T-cell (primary cell): ENCODE results near the gene KAT14. TPM values are rescaled to one million over a fixed set of nuclear protein-coding genes. Genes with fewer than 3 reads are reported as not detected.
"Not testable (repeated sequence)": the region's sequence is repeated elsewhere in the genome, so short reads cannot be mapped to it uniquely, and the experiment has no call there.

ENCODE experiments used
- ATAC-seq, 4 experiments: fragments of 200-7000 bp in 3 of 4; fragments of 150-1000 bp in 1 of 4; cut with Tn5 transposase; replicated peaks in 1 of 4; 1 replicate in 3 of 4; 2 replicates in 1 of 4; pipeline ENCODE4 v1.10.0; 2021; ENCODE audit warnings: moderate library complexity in 3 of 4, mild to moderate bottlenecking in 2 of 4, moderate number of reproducible peaks in 1 of 4
- CTCF ChIA-PET, 2 donors: fragments of 300-600 bp; sonication (Branson Sonifier 250); formaldehyde crosslinking; loops; one replicate each; lab custom pipeline; 2022; ENCODE audit warnings: antibody characterized with exemption in 2 of 2; lab: Charles Lee
- POLR2A ChIA-PET, 2 donors: fragments of 300-600 bp; sonication (Branson Sonifier 250); formaldehyde crosslinking; loops; one replicate each; lab custom pipeline; 2022; ENCODE audit warnings: antibody characterized with exemption in 2 of 2; lab: Charles Lee
- DNase-seq, 35 experiments: peaks; one replicate each; pipeline versions ENCODE4 v3.0.0 to v3.0.0-alpha.2; 2013 to 2023
- H3K27ac ChIP-seq: one replicate; pipeline ENCODE4 v1.5.1; 2013; ENCODE audit warnings: low read length
- H3K27me3 ChIP-seq, 2 experiments: replicated peaks in 1 of 2; 1 replicate in 1 of 2; 2 replicates in 1 of 2; pipeline versions ENCODE4 v1.6.1 to v1.7.0; 2013; ENCODE audit warnings: low read length in 1 of 2, mixed read lengths in 1 of 2; ENCODE audit not compliant: control insufficient read depth in 2 of 2, insufficient read depth in 2 of 2; ENCODE audit errors: extremely low read depth in 1 of 2
- H3K36me3 ChIP-seq, 2 donors: 1 replicate in 1 of 2; 2 replicates in 1 of 2; pipeline versions ENCODE4 v1.6.1 to v1.7.0; 2013; ENCODE audit warnings: low read length in 1 of 2; ENCODE audit not compliant: control insufficient read depth in 2 of 2, insufficient read depth in 1 of 2; ENCODE audit errors: extremely low read depth in 1 of 2
- H3K4me1 ChIP-seq, 2 experiments: 1 replicate in 1 of 2; 2 replicates in 1 of 2; pipeline versions ENCODE4 v1.6.1 to v1.7.0; 2013; ENCODE audit warnings: low read length in 2 of 2, mixed read lengths in 1 of 2; ENCODE audit not compliant: insufficient read depth in 2 of 2, control insufficient read depth in 1 of 2; ENCODE audit errors: extremely low read depth in 1 of 2
- H3K4me3 ChIP-seq, 2 donors: 1 replicate in 1 of 2; 2 replicates in 1 of 2; pipeline versions ENCODE4 v1.5.1 to v1.7.0; 2013; ENCODE audit warnings: mild to moderate bottlenecking in 2 of 2, low read length in 1 of 2, moderate library complexity in 1 of 2; ENCODE audit not compliant: control insufficient read depth in 1 of 2; ENCODE audit errors: extremely low read depth in 1 of 2
- H3K9me3 ChIP-seq: 2 replicates; pipeline ENCODE4 v1.7.0; 2013
- H3K27ac Mint-ChIP-seq, 2 donors: one replicate each; pipeline ENCODE4 v1.8.0; 2020 to 2021; ENCODE audit warnings: mild to moderate bottlenecking in 2 of 2, mixed read lengths in 2 of 2
- H3K27me3 Mint-ChIP-seq, 2 donors: one replicate each; pipeline ENCODE4 v1.8.0; 2021 to 2022; ENCODE audit warnings: mixed read lengths in 2 of 2
- H3K36me3 Mint-ChIP-seq: one replicate; pipeline ENCODE4 v1.8.0; 2021; ENCODE audit warnings: mixed read lengths
- H3K4me1 Mint-ChIP-seq, 3 donors: one replicate each; pipeline ENCODE4 v1.8.0; 2020 to 2022; ENCODE audit warnings: mixed read lengths in 3 of 3, mild to moderate bottlenecking in 1 of 3
- H3K4me3 Mint-ChIP-seq, 3 donors: one replicate each; pipeline ENCODE4 v1.8.0; 2020 to 2022; ENCODE audit warnings: mild to moderate bottlenecking in 3 of 3, mixed read lengths in 3 of 3, moderate library complexity in 3 of 3
- H3K9me3 Mint-ChIP-seq, 3 donors: one replicate each; pipeline ENCODE4 v1.8.0; 2020 to 2022; ENCODE audit warnings: mixed read lengths in 3 of 3
- WGBS: methylation state at CpG from one replicate; pipeline ENCODE4 v1.1.5; 2013; ENCODE audit warnings: missing lambda C conversion rate; ENCODE audit not compliant: insufficient coverage; 5-methylcytosine and 5-hydroxymethylcytosine counted together
- total RNA-seq, 35 experiments: library from RNA in 6 of 35; stranded (reverse) in 6 of 35; fragments of 120-200 nt in 1 of 35; gene quantifications; one replicate each; pipeline versions ENCODE4 v1.2.1 to v1.2.4 and lab custom pipeline; 2013 to 2026

Gene KAT14
- total RNA-seq, 5 donors from 2014 or later (not counting 1 experiment from before 2014, with no cell fraction given) = 11.3 to 22.2 (median 20.5) TPM

- no peaks in the 10 kb centered on the region for H3K9me3 ChIP-seq
- ChIA-PET CTCF (no interaction called here), POLR2A (no interaction called here)
- no peak overlapping the region for H3K4me3 ChIP-seq
- DNase-seq = no peak
- WGBS = no CpG with 5 or more reads among the region's 5 CpGs
- no peaks in the 10 kb centered on the region for H3K4me1 Mint-ChIP-seq
- H3K4me3 Mint-ChIP-seq = no peak overlapping the region
- no peak overlapping the region for H3K27ac ChIP-seq
- no peaks in the 10 kb centered on the region for H3K36me3 ChIP-seq
- ATAC-seq = no peak
- no peak overlapping the region for H3K27ac Mint-ChIP-seq
- H3K27me3 ChIP-seq = peaks cover 0 to 4% of the 10 kb centered on the region in 2 experiments
- H3K4me1 ChIP-seq = no peaks in the 10 kb centered on the region
- H3K27me3 Mint-ChIP-seq = peaks cover 3% of the 10 kb centered on the region in 2 donors
- no peaks in the 10 kb centered on the region for H3K36me3 Mint-ChIP-seq
- no peaks in the 10 kb centered on the region for H3K9me3 Mint-ChIP-seq
Observed at GRCh38 chr20:18215566-18215965, 77.9 kb downstream of the KAT14 start.

GRCh38 chr20:18218280-18218679, 80.6 kb downstream of the KAT14 start:
- Mint-ChIP-seq H3K4me1 (no peaks in the 10 kb centered on the region), H3K36me3 (no peaks in the 10 kb centered on the region), H3K4me3 (no peak overlapping the region), H3K27me3 (peaks cover 7% of the 10 kb centered on the region in 2 donors), H3K27ac (no peak overlapping the region), H3K9me3 (no peaks in the 10 kb centered on the region)
- H3K36me3 ChIP-seq = no peaks in the 10 kb centered on the region
- no peak for ATAC-seq
- CTCF ChIA-PET = no interaction called here
- H3K4me3 ChIP-seq = no peak overlapping the region
- 84% methylated on average over 3 of the region's 6 CpGs for WGBS
- peaks cover 0 to 7% of the 10 kb centered on the region in 2 experiments for H3K27me3 ChIP-seq
- no peaks in the 10 kb centered on the region for H3K4me1 ChIP-seq
- DNase-seq = no peak
- POLR2A ChIA-PET = no interaction called here
- no peak overlapping the region for H3K27ac ChIP-seq
- no peaks in the 10 kb centered on the region for H3K9me3 ChIP-seq

- whole genome bisulfite sequencing = 60% methylated on average over 2 of the region's 5 CpGs
- Histone ChIP-seq H3K4me3 (no peak overlapping the region), H3K27ac (no peak overlapping the region)
Observed at GRCh38 chr20:18223409-18223808, 85.7 kb downstream of the KAT14 start.

GRCh38 chr20:18224968-18225568, 87.4 kb downstream of the KAT14 start:
- POLR2A ChIA-PET = no interaction called here
- CTCF ChIA-PET = no interaction called here
- H3K4me3 Mint-ChIP-seq = no peak overlapping the region
- no peak for ATAC-seq
- no peaks in the 10 kb centered on the region for H3K9me3 Mint-ChIP-seq
- peaks cover 0 to 13% of the 10 kb centered on the region in 2 experiments for H3K27me3 ChIP-seq
- H3K4me3 ChIP-seq = no peak overlapping the region
- no peaks in the 10 kb centered on the region for H3K9me3 ChIP-seq
- WGBS = 58% methylated on average over 8 of the region's 9 CpGs
- H3K36me3 ChIP-seq = no peaks in the 10 kb centered on the region
- H3K4me1 Mint-ChIP-seq = no peaks in the 10 kb centered on the region
- H3K36me3 Mint-ChIP-seq = no peaks in the 10 kb centered on the region
- H3K27ac Mint-ChIP-seq = no peak overlapping the region
- H3K27ac ChIP-seq = no peak overlapping the region
- peaks cover 9 to 12% of the 10 kb centered on the region in 2 donors for H3K27me3 Mint-ChIP-seq
- no peak for DNase-seq
- H3K4me1 ChIP-seq = no peaks in the 10 kb centered on the region

More at GRCh38 chr20:18223409-18223808, 85.7 kb downstream of the KAT14 start:
- ATAC-seq = no peak
- Mint-ChIP-seq H3K9me3 (no peaks in the 10 kb centered on the region), H3K36me3 (no peaks in the 10 kb centered on the region), H3K27me3 (peaks cover 9 to 14% of the 10 kb centered on the region in 2 donors), H3K27ac (no peak overlapping the region), H3K4me1 (no peaks in the 10 kb centered on the region), H3K4me3 (no peak overlapping the region)
- ChIA-PET POLR2A (no interaction called here), CTCF (interaction anchor here in 1 of 2 donors (0.6 kb wide), 1 partner anchor 43 kb away, joined by 3 read pairs; no protein-coding TSS in a partner anchor)
- Histone ChIP-seq H3K4me1 (no peaks in the 10 kb centered on the region), H3K27me3 (peaks cover 0 to 13% of the 10 kb centered on the region in 2 experiments), H3K9me3 (no peaks in the 10 kb centered on the region), H3K36me3 (no peaks in the 10 kb centered on the region)
- DNase-seq = no peak

GRCh38 chr20:18225632-18226031, 88.0 kb downstream of the KAT14 start:
- Mint-ChIP-seq H3K27me3 (peaks cover 9 to 12% of the 10 kb centered on the region in 2 donors), H3K4me1 (no peaks in the 10 kb centered on the region), H3K36me3 (no peaks in the 10 kb centered on the region), H3K9me3 (no peaks in the 10 kb centered on the region), H3K27ac (no peak overlapping the region), H3K4me3 (no peak overlapping the region)
- ATAC-seq = no peak
- H3K4me1 ChIP-seq = no peaks in the 10 kb centered on the region
- POLR2A ChIA-PET = interaction anchor here (0.6 kb wide), 2 partner anchors 51 to 611 kb away, joined by 3 to 4 read pairs; no protein-coding TSS in a partner anchor
- CTCF ChIA-PET = no interaction called here
- H3K4me3 ChIP-seq = no peak overlapping the region
- H3K9me3 ChIP-seq = no peaks in the 10 kb centered on the region
- no peak overlapping the region for H3K27ac ChIP-seq
- DNase-seq = no peak
- 80% methylated on average over 2 of the region's 4 CpGs for WGBS
- peaks cover 0 to 12% of the 10 kb centered on the region in 2 experiments for H3K27me3 ChIP-seq
- H3K36me3 ChIP-seq = no peaks in the 10 kb centered on the region

- H3K36me3 Mint-ChIP-seq, H3K27me3 ChIP-seq, H3K27ac Mint-ChIP-seq, H3K27ac ChIP-seq, H3K4me3 Mint-ChIP-seq, CTCF ChIA-PET, POLR2A ChIA-PET, H3K9me3 ChIP-seq, H3K9me3 Mint-ChIP-seq, DNase-seq, H3K36me3 ChIP-seq, H3K4me3 ChIP-seq, H3K4me1 Mint-ChIP-seq, H3K4me1 ChIP-seq, ATAC-seq: not testable (repeated sequence)
- peaks cover 5 to 12% of the 10 kb centered on the region in 2 donors for H3K27me3 Mint-ChIP-seq
- 93% methylated on average over 20 of the region's 28 CpGs for WGBS
Observed at GRCh38 chr20:18226741-18227140, 89.1 kb downstream of the KAT14 start.
